DND-41 (cell line): ENCODE measurements around the gene TNNC1.

Experiments
- ATAC-seq: fragments of 200-7000 bp; cut with Tn5 transposase; 3 replicates; pipeline ENCODE4 v1.9.1; 2021; ENCODE audit warnings: low read depth; ENCODE audit not compliant: insufficient read depth
- DNase-seq: peaks from one replicate; pipeline ENCODE4 v3.0.0-alpha.2; 2020
- H2AFZ ChIP-seq: 2 replicates; pipeline ENCODE4 v1.6.0; 2012; ENCODE audit warnings: low read depth, low read length
- H3K27ac ChIP-seq: 2 replicates; pipeline ENCODE4 v1.5.1; 2012; ENCODE audit warnings: low read length, inconsistent platforms
- H3K27me3 ChIP-seq: fragments of 200-600 bp; sonication (generic); 2 replicates; pipeline ENCODE4 v1.6.0; 2012; ENCODE audit warnings: low read length, mild to moderate bottlenecking, inconsistent platforms; ENCODE audit not compliant: insufficient read depth, poor library complexity
- H3K36me3 ChIP-seq: 2 replicates; pipeline ENCODE4 v1.5.1; 2012; ENCODE audit warnings: low read length, inconsistent platforms; ENCODE audit not compliant: insufficient read depth
- H3K4me1 ChIP-seq: 2 replicates; pipeline ENCODE4 v1.5.1; 2012; ENCODE audit warnings: mild to moderate bottlenecking, low read length; ENCODE audit not compliant: insufficient read depth
- H3K4me2 ChIP-seq: 2 replicates; pipeline ENCODE4 v1.6.0; 2012; ENCODE audit warnings: mild to moderate bottlenecking, moderate library complexity, low read length, inconsistent platforms; ENCODE audit not compliant: insufficient read depth
- H3K4me3 ChIP-seq, 2 experiments: fragments of 200-600 bp in 1 of 2; shearing (Covaris generic) in 1 of 2; 2 replicates each; pipeline ENCODE4 v1.5.1; 2012 to 2016; ENCODE audit warnings: inconsistent platforms in 2 of 2, low read length in 2 of 2, mild to moderate bottlenecking in 2 of 2, low read depth in 1 of 2, moderate library complexity in 1 of 2
- H3K79me2 ChIP-seq: 2 replicates; pipeline ENCODE4 v1.6.0; 2012; ENCODE audit warnings: low read length, inconsistent platforms; ENCODE audit not compliant: insufficient read depth
- H3K9ac ChIP-seq: 2 replicates; pipeline ENCODE4 v1.6.0; 2012; ENCODE audit warnings: low read depth, mild to moderate bottlenecking, inconsistent platforms, low read length, moderate library complexity
- H3K9me3 ChIP-seq: 2 replicates; pipeline ENCODE4 v1.5.1; 2012; ENCODE audit warnings: low read length, moderate library complexity, mild to moderate bottlenecking, inconsistent platforms; ENCODE audit not compliant: insufficient read depth, severe bottlenecking
- H4K20me1 ChIP-seq: 2 replicates; pipeline ENCODE4 v1.6.0; 2012; ENCODE audit warnings: low read length; ENCODE audit not compliant: insufficient read depth
- CTCF ChIP-seq: IDR thresholded peaks from 2 replicates; pipeline ENCODE4 v1.5.1; 2012; ENCODE audit warnings: borderline replicate concordance, low read length, moderate library complexity, mild to moderate bottlenecking; ENCODE audit not compliant: poor library complexity, severe bottlenecking; ENCODE audit errors: extremely low read depth
- EZH2 ChIP-seq: IDR thresholded peaks from 3 replicates; pipeline ENCODE4 v1.6.1; 2012; ENCODE audit warnings: borderline replicate concordance, low read depth, mild to moderate bottlenecking, moderate library complexity, low read length, inconsistent platforms; ENCODE audit not compliant: severe bottlenecking

The TNNC1 gene

GRCh38 chr3:52456169-52456799 is 2.4 kb upstream of the TNNC1 start:
- peaks cover 26% of the 10 kb centered on the region for H3K4me1 ChIP-seq
- H3K79me2 ChIP-seq, result peaks cover 51% of the 10 kb centered on the region
- H3K27ac ChIP-seq, result peak overlapping the region; percentile 89
- peak overlapping the region; percentile 97 for H2AFZ ChIP-seq
- H3K9ac ChIP-seq, result peak overlapping the region; percentile 97
- H3K27me3 ChIP-seq, result no peaks in the 10 kb centered on the region
- peak overlapping the region; percentile 94 to 96 for H3K4me3 ChIP-seq
- peak; percentile 63 for ATAC-seq
- TF ChIP-seq CTCF, result no peak
- 0 out of 2 replicates have a peak, but pooled peaks cover 7% of the 10 kb centered on the region for H4K20me1 ChIP-seq
- DNase-seq, result peak; percentile 58
- H3K4me2 ChIP-seq, result peak overlapping the region; percentile 85
- no peaks in the 10 kb centered on the region for H3K9me3 ChIP-seq
- peaks cover 41% of the 10 kb centered on the region for H3K36me3 ChIP-seq

GRCh38 chr3:52455283-52456168 is 1.7 kb upstream of the TNNC1 start, which contains the start of gene NISCH:
Gene NISCH (plus strand): TSS chr3:52455604. CDS start chr3:52455642, 38 bp downstream.
- peak within 1 kb of the TSS; percentile 96 for H3K27ac ChIP-seq
- no peaks in the 10 kb centered on the region for H3K27me3 ChIP-seq
- 0 out of 2 replicates have a peak, but pooled peaks cover 7% of the 10 kb centered on the region for H4K20me1 ChIP-seq
- H3K4me2 ChIP-seq, result peak within 1 kb of the TSS; percentile 85
- peak; percentile 94 for DNase-seq
- peak within 1 kb of the TSS; percentile 94 to 96 for H3K4me3 ChIP-seq
- TF ChIP-seq CTCF (no peak), EZH2 (no peak)
- H3K4me1 ChIP-seq, result peaks cover 26% of the 10 kb centered on the region
- H3K9ac ChIP-seq, result peak within 1 kb of the TSS; percentile 97
- peaks cover 44% of the 10 kb centered on the region for H3K79me2 ChIP-seq
- H3K36me3 ChIP-seq, result peaks cover 33% of the 10 kb centered on the region
- ATAC-seq, result peak; percentile 81
- no peaks in the 10 kb centered on the region for H3K9me3 ChIP-seq
- H2AFZ ChIP-seq, result peak within 1 kb of the TSS; percentile 99

GRCh38 chr3:52454938-52455282 is 1.1 kb upstream of the TNNC1 start:
- Histone ChIP-seq H3K9me3 (no peaks in the 10 kb centered on the region), H3K36me3 (peaks cover 28% of the 10 kb centered on the region), H3K27ac (peak overlapping the region; percentile 96), H3K9ac (peak overlapping the region; percentile 97), H3K27me3 (no peaks in the 10 kb centered on the region), H2AFZ (peak overlapping the region; percentile 99), H3K4me3 (peak overlapping the region; percentile 56 to 94), H4K20me1 (0 out of 2 replicates have a peak, but pooled peaks cover 7% of the 10 kb centered on the region), H3K4me1 (peaks cover 26% of the 10 kb centered on the region), H3K79me2 (peaks cover 39% of the 10 kb centered on the region), H3K4me2 (peak overlapping the region; percentile 85)
- TF ChIP-seq CTCF, result no peak
- no peak for TF ChIP-seq EZH2
- ATAC-seq (no peak), DNase-seq (no peak)
